ENCODE measurements around the gene CDH10. TPM values are rescaled to one million over a fixed set of nuclear protein-coding genes. Genes with fewer than 3 reads are reported as not detected.

The CDH10 gene
- total and polyA plus RNA-seq, 2 of the 4 experiments (the other 2 are of a cell fraction), result 0.18 to 0.21 TPM

DNA sequence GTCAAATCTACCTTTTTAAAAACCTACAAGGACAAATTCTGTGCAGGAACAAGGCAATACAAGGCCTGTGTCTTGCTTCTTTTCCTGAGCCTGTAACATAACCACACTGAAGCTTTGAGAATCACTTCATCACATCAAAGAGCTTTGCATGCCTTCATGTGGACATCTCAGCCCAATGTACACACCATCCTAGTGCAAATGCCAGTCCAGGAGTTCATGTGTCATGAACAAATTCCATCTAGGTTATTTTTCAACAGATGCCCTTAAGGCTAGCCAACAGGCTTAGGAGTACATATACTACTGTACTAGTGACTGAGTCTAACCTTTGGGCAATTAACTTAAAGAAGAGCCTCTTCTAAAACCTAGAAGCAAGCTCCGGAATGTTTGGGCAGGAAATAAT, 106.4 kb downstream of the CDH10 start:
- Histone ChIP-seq H3K9ac (ENCODE audit: low read depth, low read length) (no peak overlapping the region), H2BK15ac (ENCODE audit: low read depth, low read length) (no peak overlapping the region), H3K23ac (ENCODE audit: low read depth, low read length) (no peak overlapping the region), H3K27me3 (ENCODE audit: control insufficient read depth, insufficient read depth, low read length) (no peaks in the 10 kb centered on the region), H2AK9ac (replicated peaks; ENCODE audit: low read depth, low read length, poor library complexity) (no peak overlapping the region), H4K8ac (ENCODE audit: low read depth in 2 of 2, low read length in 2 of 2) (no peak overlapping the region), H3K9me1 (ENCODE audit: insufficient read depth, low read length) (no peaks in the 10 kb centered on the region), H4K5ac (ENCODE audit: low read depth, low read length) (no peak overlapping the region), H3K14ac (replicated peaks; ENCODE audit: low read depth, low read length) (no peak overlapping the region), H3K4me2 (ENCODE audit: low read depth, low read length) (no peak overlapping the region), H3K18ac (ENCODE audit: low read depth, low read length) (no peak overlapping the region), H2AK5ac (ENCODE audit: low read depth, low read length) (no peak overlapping the region), H3K4ac (ENCODE audit: low read depth, low read length) (no peak overlapping the region), H2BK20ac (ENCODE audit: low read depth, low read length) (no peak overlapping the region), H3K56ac (ENCODE audit: extremely low read depth, insufficient read depth, low read length) (no peak overlapping the region), H4K91ac (ENCODE audit: insufficient read depth, low read depth, low read length) (no peak overlapping the region), H3K27ac (ENCODE audit: insufficient read depth, low read length) (no peak overlapping the region), H4K20me1 (ENCODE audit: insufficient read depth, low read length) (no peaks in the 10 kb centered on the region), H3K36me3 (ENCODE audit: control insufficient read depth, insufficient read depth, low read length) (no peaks in the 10 kb centered on the region), H2BK5ac (ENCODE audit: low read depth, low read length, poor library complexity, severe bottlenecking) (no peak overlapping the region), H3K4me1 (ENCODE audit: control insufficient read depth, insufficient read depth, low read length) (no peaks in the 10 kb centered on the region), H3K4me3 (ENCODE audit: insufficient read depth, low read depth, low read length) (no peak overlapping the region), H2AFZ (replicated peaks; ENCODE audit: low read length, poor library complexity) (no peak overlapping the region), H2BK120ac (ENCODE audit: low read depth, low read length) (no peak overlapping the region), H3K79me1 (ENCODE audit: low read depth in 1 of 2, low read length in 2 of 2) (no peaks in the 10 kb centered on the region), H3K9me3 (ENCODE audit: control insufficient read depth, insufficient read depth, low read length) (peaks cover 2% of the 10 kb centered on the region; the same call in 1 of the 2 replicates)
- ATAC-seq (ENCODE audit: low read depth) (no peak), DNase-seq (no peak)
- ChIA-PET CTCF (no interaction called here), POLR2A (ENCODE audit: unreplicated experiment) (no interaction called here)
- dilution Hi-C loops (cut with HindIII; ENCODE audit: low sequenced_read_pairs, unreplicated experiment), result no loop called here
- in situ Hi-C loops (cut with MboI; ENCODE audit: low sequenced_read_pairs), result no loop called here
- no TSS peak for BruUV-seq (replicated peaks)
- WGBS, 2 experiments (ENCODE audit: extremely low coverage in 2 of 2, insufficient read length in 1 of 2), result no CpG with 5 or more reads among the region's 1 CpG
- intact Hi-C loops (cut with micrococcal nuclease), result no loop called here
- TF ChIP-seq, protein P1, sequence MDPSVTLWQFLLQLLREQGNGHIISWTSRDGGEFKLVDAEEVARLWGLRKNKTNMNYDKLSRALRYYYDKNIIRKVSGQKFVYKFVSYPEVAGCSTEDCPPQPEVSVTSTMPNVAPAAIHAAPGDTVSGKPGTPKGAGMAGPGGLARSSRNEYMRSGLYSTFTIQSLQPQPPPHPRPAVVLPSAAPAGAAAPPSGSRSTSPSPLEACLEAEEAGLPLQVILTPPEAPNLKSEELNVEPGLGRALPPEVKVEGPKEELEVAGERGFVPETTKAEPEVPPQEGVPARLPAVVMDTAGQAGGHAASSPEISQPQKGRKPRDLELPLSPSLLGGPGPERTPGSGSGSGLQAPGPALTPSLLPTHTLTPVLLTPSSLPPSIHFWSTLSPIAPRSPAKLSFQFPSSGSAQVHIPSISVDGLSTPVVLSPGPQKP (IDR thresholded peaks at IDR 0.05; ENCODE audit: borderline replicate concordance, low read depth, low read length), result no peak
- TF ChIP-seq, protein P2, sequence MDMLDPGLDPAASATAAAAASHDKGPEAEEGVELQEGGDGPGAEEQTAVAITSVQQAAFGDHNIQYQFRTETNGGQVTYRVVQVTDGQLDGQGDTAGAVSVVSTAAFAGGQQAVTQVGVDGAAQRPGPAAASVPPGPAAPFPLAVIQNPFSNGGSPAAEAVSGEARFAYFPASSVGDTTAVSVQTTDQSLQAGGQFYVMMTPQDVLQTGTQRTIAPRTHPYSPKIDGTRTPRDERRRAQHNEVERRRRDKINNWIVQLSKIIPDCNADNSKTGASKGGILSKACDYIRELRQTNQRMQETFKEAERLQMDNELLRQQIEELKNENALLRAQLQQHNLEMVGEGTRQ (IDR thresholded peaks at IDR 0.05; ENCODE audit: low read depth, low read length), result no peak

Measured in IMR-90 (cell line).